MM.1S (cell line): ENCODE data around the gene RNF2.

Experiments
- DNase-seq: peaks from one replicate; pipeline ENCODE4 v3.0.0-alpha.2; 2015
- H2AFZ ChIP-seq: fragments of 300-600 bp; sonication (generic); 2 replicates; pipeline ENCODE4 v1.6.0; 2016; ENCODE audit warnings: antibody characterized with exemption, low read length
- H3F3A ChIP-seq: fragments of 300-600 bp; sonication (generic); 2 replicates; pipeline ENCODE4 v1.6.1; 2016; ENCODE audit warnings: mild to moderate bottlenecking, antibody characterized with exemption, low read length, moderate library complexity, mixed read lengths; ENCODE audit not compliant: insufficient read depth
- H3K27ac ChIP-seq: fragments of 300-600 bp; sonication (generic); 2 replicates; pipeline ENCODE4 v1.5.1; 2016; ENCODE audit warnings: mild to moderate bottlenecking, low read length
- H3K27me3 ChIP-seq: fragments of 300-600 bp; sonication (generic); replicated peaks from 2 replicates; pipeline ENCODE4 v1.6.0; 2016; ENCODE audit warnings: low read length; ENCODE audit not compliant: insufficient read depth
- H3K36me3 ChIP-seq: fragments of 300-600 bp; sonication (generic); replicated peaks from 2 replicates; pipeline ENCODE4 v1.6.1; 2016; ENCODE audit warnings: mild to moderate bottlenecking, low read length, mixed read lengths; ENCODE audit not compliant: insufficient read depth
- H3K4me1 ChIP-seq: fragments of 300-600 bp; sonication (generic); 2 replicates; pipeline ENCODE4 v1.6.1; 2016; ENCODE audit warnings: low read length, mixed read lengths
- H3K4me2 ChIP-seq: fragments of 300-600 bp; sonication (generic); 2 replicates; pipeline ENCODE4 v1.6.0; 2016; ENCODE audit warnings: low read depth, low read length
- H3K4me3 ChIP-seq: fragments of 300-600 bp; sonication (generic); 2 replicates; pipeline ENCODE4 v1.5.1; 2016; ENCODE audit warnings: low read length, mixed read lengths
- H3K79me2 ChIP-seq: fragments of 300-600 bp; sonication (generic); 2 replicates; pipeline ENCODE4 v1.6.1; 2016; ENCODE audit warnings: mixed run types, low read length, mixed read lengths
- H3K9ac ChIP-seq: fragments of 300-600 bp; sonication (generic); 2 replicates; pipeline ENCODE4 v1.6.1; 2016; ENCODE audit warnings: low read length, mixed read lengths
- H3K9me2 ChIP-seq: fragments of 300-600 bp; sonication (generic); replicated peaks from 2 replicates; pipeline ENCODE4 v1.6.1; 2016; ENCODE audit warnings: mild to moderate bottlenecking, low read length, mixed read lengths; ENCODE audit not compliant: insufficient read depth
- H3K9me3 ChIP-seq: fragments of 300-600 bp; sonication (generic); replicated peaks from 2 replicates; pipeline ENCODE4 v1.6.1; 2016; ENCODE audit warnings: mild to moderate bottlenecking, low read length, mixed read lengths; ENCODE audit not compliant: insufficient read depth
- H4K20me1 ChIP-seq: fragments of 300-600 bp; sonication (generic); 2 replicates; pipeline ENCODE4 v1.6.1; 2016; ENCODE audit warnings: mild to moderate bottlenecking, low read length, moderate library complexity, mixed read lengths; ENCODE audit not compliant: insufficient read depth
- EZH2 ChIP-seq: fragments of 300-600 bp; sonication (generic); optimal IDR thresholded peaks from 2 replicates; pipeline ENCODE3; 2017; ENCODE audit warnings: low read depth, mild to moderate bottlenecking, antibody characterized with exemption, low read length, mixed read lengths
- EZH2phosphoT487 ChIP-seq: fragments of 300-600 bp; sonication (generic); IDR thresholded peaks from 2 replicates; pipeline ENCODE4 v1.6.1; 2018; ENCODE audit warnings: antibody characterized with exemption, low read length
- TF ChIP-seq, protein P1 (sequence below): fragments of 300-600 bp; sonication (generic); IDR thresholded peaks from 2 replicates; pipeline ENCODE4 v1.5.1; 2016; ENCODE audit warnings: antibody characterized with exemption, low read length, mixed read lengths

Gene RNF2

DNA sequence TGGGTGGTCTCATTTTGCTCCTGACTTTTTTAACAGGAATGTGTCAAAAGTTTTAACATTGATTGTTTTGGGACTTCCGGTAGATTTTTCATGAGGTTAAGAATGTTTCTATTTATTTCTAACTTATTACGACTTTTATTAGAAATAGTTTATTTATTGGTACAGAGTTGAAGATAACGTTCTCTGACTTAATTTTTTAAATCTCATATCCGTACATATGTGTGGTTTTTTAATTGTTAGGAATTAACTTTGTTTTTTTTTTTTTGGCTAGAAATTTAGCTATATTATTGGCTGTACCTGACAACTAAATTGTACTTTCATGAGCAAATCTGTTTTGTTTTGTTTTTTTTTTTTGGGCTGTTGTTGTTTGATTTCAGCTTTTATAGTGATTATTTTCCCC lies 32.0 kb downstream of the RNF2 start:
- no peak overlapping the region for H2AFZ ChIP-seq
- H3K36me3 ChIP-seq = no peaks in the 10 kb centered on the region
- H4K20me1 ChIP-seq = no peaks in the 10 kb centered on the region
- H3K27ac ChIP-seq = no peak overlapping the region
- H3K4me2 ChIP-seq = no peak overlapping the region
- no peaks in the 10 kb centered on the region for H3K9me3 ChIP-seq
- H3K4me3 ChIP-seq = no peak overlapping the region
- no peaks in the 10 kb centered on the region for H3F3A ChIP-seq
- no peaks in the 10 kb centered on the region for H3K9me2 ChIP-seq
- H3K27me3 ChIP-seq = no peaks in the 10 kb centered on the region
- H3K9ac ChIP-seq = no peak overlapping the region
- TF ChIP-seq, protein P1, sequence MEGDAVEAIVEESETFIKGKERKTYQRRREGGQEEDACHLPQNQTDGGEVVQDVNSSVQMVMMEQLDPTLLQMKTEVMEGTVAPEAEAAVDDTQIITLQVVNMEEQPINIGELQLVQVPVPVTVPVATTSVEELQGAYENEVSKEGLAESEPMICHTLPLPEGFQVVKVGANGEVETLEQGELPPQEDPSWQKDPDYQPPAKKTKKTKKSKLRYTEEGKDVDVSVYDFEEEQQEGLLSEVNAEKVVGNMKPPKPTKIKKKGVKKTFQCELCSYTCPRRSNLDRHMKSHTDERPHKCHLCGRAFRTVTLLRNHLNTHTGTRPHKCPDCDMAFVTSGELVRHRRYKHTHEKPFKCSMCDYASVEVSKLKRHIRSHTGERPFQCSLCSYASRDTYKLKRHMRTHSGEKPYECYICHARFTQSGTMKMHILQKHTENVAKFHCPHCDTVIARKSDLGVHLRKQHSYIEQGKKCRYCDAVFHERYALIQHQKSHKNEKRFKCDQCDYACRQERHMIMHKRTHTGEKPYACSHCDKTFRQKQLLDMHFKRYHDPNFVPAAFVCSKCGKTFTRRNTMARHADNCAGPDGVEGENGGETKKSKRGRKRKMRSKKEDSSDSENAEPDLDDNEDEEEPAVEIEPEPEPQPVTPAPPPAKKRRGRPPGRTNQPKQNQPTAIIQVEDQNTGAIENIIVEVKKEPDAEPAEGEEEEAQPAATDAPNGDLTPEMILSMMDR = no peak
- TF ChIP-seq EZH2phosphoT487 (no peak), EZH2 (no peak)
- H3K79me2 ChIP-seq = no peaks in the 10 kb centered on the region
- DNase-seq = no peak
- no peaks in the 10 kb centered on the region for H3K4me1 ChIP-seq

DNA sequence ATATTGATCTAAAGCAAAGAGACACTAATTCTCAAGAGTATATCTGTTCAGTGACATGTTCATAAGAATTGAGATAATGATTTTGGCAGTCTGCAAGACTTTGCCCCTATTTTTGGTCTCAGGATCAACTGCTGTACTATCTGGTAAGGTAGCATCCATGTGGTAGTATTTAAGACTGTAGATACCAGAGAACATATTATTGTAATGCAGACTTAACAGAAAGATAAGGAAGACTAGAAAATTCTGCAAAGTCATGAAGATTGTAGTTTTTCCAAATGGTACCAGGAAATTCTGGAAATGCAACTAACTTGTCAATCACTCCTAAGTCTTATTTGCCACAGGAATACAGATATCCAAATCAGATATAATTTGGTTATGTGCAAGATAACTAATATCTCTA lies 35.1 kb downstream of the RNF2 start:
- H3K4me1 ChIP-seq = no peaks in the 10 kb centered on the region
- no peak for DNase-seq

DNA sequence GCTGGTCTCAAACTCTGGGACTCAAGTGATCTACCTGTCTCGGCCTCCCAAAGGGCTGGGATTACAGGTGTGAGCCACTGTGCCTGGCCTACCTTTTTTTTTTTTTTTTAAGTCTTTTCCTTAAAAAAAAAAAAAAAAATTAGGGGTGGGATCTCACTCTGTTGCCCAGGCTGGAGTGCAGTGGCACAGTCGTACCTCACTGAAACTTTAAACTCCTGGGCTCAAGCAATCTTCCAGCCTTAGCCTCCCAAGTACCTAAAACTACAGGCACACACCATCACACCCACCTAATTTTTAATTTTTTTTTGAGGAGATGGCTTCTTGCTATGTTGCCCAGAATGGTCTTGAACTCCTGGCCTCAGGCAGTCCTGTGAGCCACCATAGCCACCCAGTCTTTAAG lies 38.5 kb downstream of the RNF2 start:
- H3F3A ChIP-seq = no peaks in the 10 kb centered on the region
- H3K27me3 ChIP-seq = no peaks in the 10 kb centered on the region
- no peak overlapping the region for H3K4me3 ChIP-seq
- no peaks in the 10 kb centered on the region for H3K9me3 ChIP-seq
- H4K20me1 ChIP-seq = no peaks in the 10 kb centered on the region
- H3K9ac ChIP-seq = no peak overlapping the region
- no peak overlapping the region for H3K27ac ChIP-seq
- H3K4me2 ChIP-seq = no peak overlapping the region
- H2AFZ ChIP-seq = no peak overlapping the region
- no peaks in the 10 kb centered on the region for H3K79me2 ChIP-seq
- H3K36me3 ChIP-seq = no peaks in the 10 kb centered on the region
- no peak for TF ChIP-seq EZH2
- TF ChIP-seq, protein P1 = no peak
- H3K4me1 ChIP-seq = no peaks in the 10 kb centered on the region
- DNase-seq = no peak
- H3K9me2 ChIP-seq = no peaks in the 10 kb centered on the region

More for the DNA sequence above, 35.1 kb downstream of the RNF2 start:
- Histone ChIP-seq H3K9me2 (no peaks in the 10 kb centered on the region), H3K27ac (no peak overlapping the region), H3K36me3 (no peaks in the 10 kb centered on the region), H4K20me1 (no peaks in the 10 kb centered on the region), H2AFZ (no peak overlapping the region), H3K79me2 (no peaks in the 10 kb centered on the region), H3K4me3 (no peak overlapping the region), H3F3A (no peaks in the 10 kb centered on the region), H3K9ac (no peak overlapping the region), H3K27me3 (no peaks in the 10 kb centered on the region), H3K4me2 (no peak overlapping the region), H3K9me3 (no peaks in the 10 kb centered on the region)
- TF ChIP-seq EZH2 (no peak), EZH2phosphoT487 (no peak)
- TF ChIP-seq, protein P1 = no peak
